Fibroblast of the conjunctiva (primary cell): Measurements from ENCODE around the gene DNAJB6.

Experiments
- DNase-seq: peaks from one replicate; pipeline ENCODE4 v3.0.0-alpha.2; 2010; ENCODE audit warnings: low read depth

The DNAJB6 gene

GRCh38 chr7:157368955-157369354, 32.2 kb downstream of the DNAJB6 start:
- no peak for DNase-seq

GRCh38 chr7:157370742-157371141, 33.9 kb downstream of the DNAJB6 start:
- no peak for DNase-seq

DNA sequence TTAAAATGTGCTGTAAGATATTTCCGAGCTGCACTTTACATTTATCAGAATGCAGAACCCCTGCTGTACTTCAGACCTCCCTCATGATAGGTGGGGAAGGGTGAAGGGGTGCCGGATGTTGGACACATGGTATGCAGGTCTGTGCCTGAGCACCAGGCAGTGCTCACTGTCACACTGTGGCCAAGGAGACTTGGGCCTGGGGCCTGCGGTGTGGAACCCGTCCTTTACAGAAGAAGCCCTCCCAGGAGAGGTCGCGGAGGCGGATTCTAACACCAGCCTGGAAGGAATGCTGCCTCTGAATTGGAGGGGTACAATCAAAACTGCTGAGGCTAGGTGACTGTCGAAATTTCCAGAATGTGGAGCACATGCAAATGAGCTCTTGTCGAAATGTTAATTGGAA, 34.5 kb downstream of the DNAJB6 start:
- DNase-seq = no peak

DNA sequence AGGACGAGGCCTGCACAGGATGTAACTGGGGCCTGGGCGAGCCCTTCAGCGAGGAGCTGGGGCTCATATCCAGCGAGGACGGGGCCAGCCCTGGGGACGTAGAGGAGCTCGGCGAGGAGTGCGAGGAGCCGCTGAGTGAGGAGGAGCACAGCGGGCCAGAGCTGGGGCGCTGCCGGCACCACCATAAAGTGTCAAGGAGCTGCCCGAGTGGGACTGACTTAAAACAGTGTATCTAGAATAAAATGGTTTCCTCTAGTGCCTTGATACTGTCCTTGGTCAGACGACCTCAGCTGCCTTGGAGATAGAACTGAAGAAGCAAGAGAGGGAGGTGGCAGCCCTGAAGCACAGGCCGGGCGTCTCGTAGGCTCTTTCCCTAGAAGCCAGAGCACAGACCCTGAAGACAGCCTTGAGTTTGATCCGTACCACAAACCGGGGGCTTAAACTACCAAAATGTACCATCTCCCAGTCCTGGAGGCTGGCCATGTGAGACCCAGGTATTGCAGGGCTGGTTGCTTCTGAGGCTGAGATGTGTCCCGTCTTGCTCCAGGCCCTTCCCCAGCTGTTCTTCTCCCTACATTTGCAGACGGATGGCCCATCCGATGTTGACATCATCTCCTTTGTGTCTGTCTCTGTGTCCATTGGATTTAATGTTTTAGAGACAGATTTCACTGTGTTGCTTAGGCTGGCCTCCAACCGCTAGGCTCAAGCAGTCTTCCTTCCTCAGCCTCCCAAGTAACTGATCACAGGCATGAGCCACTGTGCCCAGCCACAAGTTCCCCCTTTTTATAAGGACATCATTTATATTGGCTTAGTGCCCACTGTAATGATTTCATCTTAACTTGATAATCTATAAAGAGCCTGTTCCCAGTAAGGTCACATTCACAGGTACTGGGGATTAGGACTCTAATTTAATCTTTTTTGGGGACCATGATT, 35.8 kb downstream of the DNAJB6 start:
- DNase-seq = no peak

- DNase-seq = no peak
Observed at GRCh38 chr7:157373493-157373892, 36.7 kb downstream of the DNAJB6 start.

DNA sequence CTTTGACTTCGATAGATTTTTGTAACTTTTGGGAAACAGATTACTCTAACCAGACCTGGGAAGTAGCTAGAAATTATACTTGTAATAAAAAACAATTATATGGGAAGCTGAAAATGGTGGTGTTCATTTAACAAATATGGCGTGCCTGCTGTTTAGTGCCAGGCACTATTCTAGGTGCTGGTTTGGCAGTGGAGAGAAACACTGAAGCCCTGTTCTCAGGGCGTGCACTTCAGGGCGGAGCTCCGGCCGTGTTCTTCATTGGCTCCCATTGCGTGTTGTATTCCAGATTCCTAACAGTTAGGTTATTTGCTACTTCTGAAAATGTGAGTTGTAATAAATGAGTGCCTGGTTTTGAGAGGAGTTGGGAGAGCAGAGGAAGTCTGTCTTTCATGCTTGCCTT, 38.6 kb downstream of the DNAJB6 start:
- DNase-seq = no peak

DNA sequence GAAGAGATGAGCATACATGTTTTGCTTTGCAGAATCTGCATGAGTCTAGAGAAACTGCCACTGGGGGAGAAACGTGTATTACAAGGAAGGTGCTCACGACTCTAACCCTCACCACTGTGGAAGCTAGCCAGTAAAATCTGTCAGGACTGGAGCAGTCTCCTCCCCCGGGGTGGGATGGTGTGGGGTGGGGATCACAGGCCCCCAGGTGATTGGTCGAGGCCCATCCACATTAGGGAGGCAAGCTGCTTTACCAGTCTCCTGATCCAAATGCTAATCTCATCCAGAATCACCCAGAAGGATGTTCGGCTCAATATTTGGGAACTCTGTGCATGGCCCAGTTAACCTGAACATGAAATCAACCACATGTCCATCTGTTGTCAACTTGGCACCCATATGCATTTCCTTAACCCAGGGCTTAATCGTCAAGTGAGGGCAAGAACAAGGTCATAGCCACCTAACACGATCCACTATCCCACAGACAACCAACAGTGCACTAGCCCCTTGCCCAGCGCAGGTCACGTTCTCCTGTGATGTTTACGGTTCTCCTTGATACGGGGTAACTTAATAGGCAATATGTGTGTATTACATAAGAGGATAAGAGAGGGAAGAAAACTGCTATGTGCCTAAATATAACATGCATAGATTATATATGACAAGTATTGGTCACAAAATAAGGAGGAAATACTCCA, 40.8 kb downstream of the DNAJB6 start:
- no peak for DNase-seq

GRCh38 chr7:157378390-157378789, 41.6 kb downstream of the DNAJB6 start:
- no peak for DNase-seq

GRCh38 chr7:157379493-157379892, 42.7 kb downstream of the DNAJB6 start:
- no peak for DNase-seq

DNA sequence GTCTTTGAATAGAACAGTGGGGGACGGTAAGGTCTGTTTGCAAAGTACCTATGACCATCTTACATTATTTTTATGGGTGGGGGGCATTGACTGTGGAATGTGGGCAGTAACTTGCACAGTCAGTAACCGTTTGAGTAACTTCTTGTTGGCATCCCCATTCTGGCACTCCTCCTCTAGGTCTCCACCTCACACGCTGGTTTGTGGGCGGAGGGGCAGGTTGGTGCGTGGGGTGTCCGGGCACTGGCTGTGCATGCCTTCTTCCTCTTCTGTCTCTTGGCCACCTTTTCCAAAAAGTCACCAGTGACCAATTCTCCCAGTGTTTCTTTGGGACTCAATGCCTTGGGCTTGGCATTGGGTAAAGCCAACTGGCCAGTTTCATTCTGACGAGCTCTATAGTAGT, 43.6 kb downstream of the DNAJB6 start:
- DNase-seq = no peak

- DNase-seq = no peak
Observed at GRCh38 chr7:157383868-157384267, 47.1 kb downstream of the DNAJB6 start.

DNA sequence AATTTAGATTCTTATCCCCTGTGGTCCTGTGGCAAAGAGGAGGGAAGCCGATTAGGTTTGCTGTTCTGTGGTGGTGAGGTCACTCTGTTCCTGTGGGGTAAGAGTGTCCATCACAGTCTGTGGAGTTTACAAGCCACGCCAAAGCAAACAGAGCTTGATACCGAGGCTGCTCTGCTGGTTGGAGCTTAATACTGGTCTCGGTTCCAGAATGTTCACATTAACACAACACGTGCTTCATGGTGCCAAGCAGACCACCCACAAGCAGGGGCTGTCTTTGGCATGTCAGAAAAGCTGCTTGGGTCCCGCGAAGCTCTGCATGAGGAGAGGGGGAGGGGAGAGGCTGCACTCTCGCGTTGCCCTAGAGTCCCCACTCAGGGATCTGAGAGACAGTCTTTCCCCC, 47.5 kb downstream of the DNAJB6 start:
- DNase-seq = peak; percentile 8

DNA sequence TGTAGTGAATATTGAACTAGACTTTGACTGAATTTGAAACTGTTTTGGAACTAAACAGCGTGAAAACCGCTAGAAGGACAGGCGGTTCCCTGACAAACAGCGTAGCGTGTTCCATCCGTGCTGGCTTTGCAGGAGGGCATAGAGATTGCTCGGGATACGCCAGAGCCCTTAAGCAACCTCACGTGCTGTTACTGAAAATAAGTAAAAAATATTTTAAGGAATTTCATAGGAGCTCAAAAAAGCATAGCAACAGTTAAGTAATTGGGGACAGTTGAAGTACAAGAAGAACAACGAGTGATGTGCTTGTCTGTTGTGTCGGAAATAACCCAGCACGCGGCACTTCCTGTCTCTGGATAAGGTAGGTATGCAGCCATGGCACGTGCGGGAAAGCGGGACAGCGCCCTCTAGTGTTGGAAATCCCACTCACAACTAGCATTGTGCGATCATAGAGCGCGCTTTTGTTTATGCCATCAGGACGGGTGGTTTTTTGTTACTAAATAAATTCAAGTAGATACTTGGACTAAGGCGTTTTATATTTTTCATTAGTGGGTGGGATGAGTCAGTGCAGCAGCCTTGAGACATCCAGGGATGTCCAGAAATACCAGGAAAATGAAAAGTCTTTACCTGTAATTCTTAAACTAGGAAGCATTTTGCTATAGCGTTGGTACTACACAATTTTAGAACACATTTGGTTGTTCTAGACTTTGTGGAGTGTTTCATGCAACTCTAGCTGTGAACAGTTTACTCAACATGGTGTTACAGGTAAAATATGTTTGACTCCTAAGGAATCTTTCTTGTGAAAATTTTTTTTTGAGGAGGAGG, 50.4 kb downstream of the DNAJB6 start:
- peak; percentile 43 for DNase-seq

- DNase-seq = no peak
Observed at GRCh38 chr7:157388301-157388700, 51.5 kb downstream of the DNAJB6 start.

GRCh38 chr7:157389951-157390730, 53.3 kb downstream of the DNAJB6 start:
- no peak for DNase-seq

DNA sequence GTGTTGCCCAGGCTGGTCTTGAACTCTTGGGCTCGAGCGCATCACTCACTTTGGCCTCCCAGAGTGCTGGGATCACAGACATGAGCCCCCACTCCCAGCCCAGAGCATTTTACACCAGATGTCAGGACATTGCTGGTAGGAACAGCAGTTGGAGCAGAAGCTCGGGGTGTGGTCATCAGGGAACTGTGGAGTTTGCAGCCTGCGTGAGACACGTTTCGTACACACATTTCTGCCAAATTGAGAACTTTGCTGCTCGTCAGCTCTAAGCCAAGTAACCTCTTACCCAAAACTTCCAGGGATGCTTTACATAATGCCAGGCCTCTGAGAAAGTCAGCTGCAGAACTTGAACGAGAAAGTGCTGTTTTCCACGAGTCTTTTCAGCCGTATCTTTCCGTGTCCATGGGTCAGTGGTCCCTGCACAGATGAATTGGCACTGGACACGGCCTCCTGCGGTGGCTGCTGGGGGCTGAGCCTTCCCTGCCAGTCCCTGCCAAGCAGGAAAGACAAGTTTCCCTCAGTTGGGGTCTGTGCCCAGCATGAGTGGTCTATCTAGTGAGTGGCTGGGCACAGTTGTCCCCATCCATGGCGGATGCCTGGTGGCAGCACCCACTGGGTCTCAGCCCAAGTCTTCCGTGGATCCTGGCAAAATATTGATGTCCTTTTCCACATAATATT, 54.4 kb downstream of the DNAJB6 start:
- no peak for DNase-seq

- no peak for DNase-seq
Observed at GRCh38 chr7:157392256-157393037, 55.6 kb downstream of the DNAJB6 start.

DNA sequence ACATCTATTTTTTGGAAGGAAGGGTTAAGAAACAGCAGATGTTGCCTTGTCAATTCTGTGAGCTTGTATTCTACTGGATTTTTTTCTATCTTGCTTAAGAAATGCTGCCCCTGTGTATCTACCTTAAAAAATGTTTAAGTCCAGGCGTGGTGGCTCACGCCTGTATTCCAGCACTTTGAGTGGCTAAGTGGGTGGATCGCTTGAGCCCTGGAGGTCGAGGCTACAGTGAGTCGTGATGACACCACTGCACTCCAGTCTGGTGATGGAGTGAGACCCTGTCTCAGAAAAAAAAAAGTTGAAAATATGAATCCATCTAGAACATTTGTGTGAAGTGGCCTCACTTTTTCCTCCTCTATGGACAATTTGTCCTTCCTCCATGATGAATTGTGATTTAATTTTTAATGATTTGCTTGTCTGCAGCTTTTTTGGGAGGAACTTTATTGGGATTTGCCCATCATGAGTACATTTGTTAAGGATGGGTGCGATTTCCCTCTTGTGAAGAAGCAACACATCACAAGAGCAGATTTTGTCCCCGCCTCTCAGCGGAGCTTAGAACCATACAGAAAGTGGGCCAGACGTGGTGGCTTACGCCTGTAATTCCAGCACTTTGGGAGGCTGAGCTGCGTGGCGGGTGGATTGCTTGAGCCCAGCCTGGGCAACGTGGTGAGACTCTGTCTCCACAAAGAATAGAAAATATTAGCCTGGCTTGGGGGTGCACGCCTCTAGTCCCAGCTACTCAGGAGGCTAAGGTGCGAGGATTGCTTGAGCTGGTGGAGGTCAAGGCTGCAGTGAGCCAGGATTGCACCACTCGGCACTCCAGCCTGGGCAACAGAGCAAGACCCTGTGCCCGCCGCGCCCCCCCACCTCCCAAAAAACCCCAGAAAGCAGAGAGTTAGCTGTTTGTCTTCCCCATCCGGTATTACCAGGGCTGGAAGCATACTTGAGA, 57.7 kb downstream of the DNAJB6 start:
- DNase-seq = no peak

GRCh38 chr7:157395206-157395605, 58.4 kb downstream of the DNAJB6 start:
- DNase-seq = no peak
